Cardiac septum (tissue), 1 donor: ENCODE measurements around the gene ANKRD63. TPM values are rescaled to one million over a fixed set of nuclear protein-coding genes. Genes with fewer than 3 reads are reported as not detected.

Source experiments
- DNase-seq: peaks from one replicate; pipeline ENCODE4 v3.0.0-alpha.2; 2020; ENCODE audit warnings: low spot score
- intact Hi-C: fragments of 100-400 bp; cut with DNase I; formaldehyde crosslinking; loops from one replicate; pipeline ENCODE4 v1.14.0; 2022
- total RNA-seq: library from RNA; stranded (reverse); fragmentation: NEBNext Ultra II Directional; extraction: Animal tissue kit (Norgen Biotek cat#: 25700); gene quantifications from one replicate; pipeline ENCODE4 v1.2.1, GENCODE V29; 2021
- donor health status: DM: no; HTN: no; CAD: no.

Gene ANKRD63
- total RNA-seq, 1 donor from 2014 or later, result not detected

GRCh38 chr15:40267670-40268069 lies 15.2 kb downstream of the ANKRD63 start:
- intact Hi-C loops, result no loop called here
- no peak for DNase-seq

GRCh38 chr15:40266828-40267304 lies 16.0 kb downstream of the ANKRD63 start:
- no peak for DNase-seq
- intact Hi-C loops, result no loop called here

- no peak for DNase-seq
- intact Hi-C loops, result no loop called here
These were observed 17.0 kb downstream of the ANKRD63 start for GRCh38 chr15:40265875-40266274.

- DNase-seq, result no peak
- intact Hi-C loops, result no loop called here
These were observed 17.5 kb downstream of the ANKRD63 start for GRCh38 chr15:40265355-40265754.

GRCh38 chr15:40264321-40265153 lies 18.3 kb downstream of the ANKRD63 start:
- DNase-seq, result no peak
- intact Hi-C loops, result no loop called here

GRCh38 chr15:40263024-40263754 lies 19.7 kb downstream of the ANKRD63 start:
- no peak for DNase-seq
- intact Hi-C loops, result no loop called here

- DNase-seq, result no peak
- intact Hi-C loops, result no loop called here
These were observed 23.8 kb downstream of the ANKRD63 start for GRCh38 chr15:40259021-40259420.

GRCh38 chr15:40258544-40258943 lies 24.3 kb downstream of the ANKRD63 start:
- intact Hi-C loops, result no loop called here
- no peak for DNase-seq

GRCh38 chr15:40257656-40258450 lies 25.0 kb downstream of the ANKRD63 start:
- intact Hi-C loops, result no loop called here
- no peak for DNase-seq

- no peak for DNase-seq
- intact Hi-C loops, result no loop called here
These were observed 26.1 kb downstream of the ANKRD63 start for GRCh38 chr15:40256638-40257235.

GRCh38 chr15:40255033-40255432 lies 27.8 kb downstream of the ANKRD63 start:
- no peak for DNase-seq
- intact Hi-C loops, result no loop called here

- intact Hi-C loops, result no loop called here
- no peak for DNase-seq
These were observed 28.4 kb downstream of the ANKRD63 start for GRCh38 chr15:40254452-40254851.

- DNase-seq, result no peak
- intact Hi-C loops, result no loop called here
These were observed 29.6 kb downstream of the ANKRD63 start for GRCh38 chr15:40253167-40253790.

GRCh38 chr15:40252438-40253166 lies 30.3 kb downstream of the ANKRD63 start:
- DNase-seq, result no peak
- intact Hi-C loops, result no loop called here

- intact Hi-C loops, result no loop called here
- DNase-seq, result no peak
These were observed 30.8 kb downstream of the ANKRD63 start for GRCh38 chr15:40252141-40252437.

- intact Hi-C loops, result no loop called here
- DNase-seq, result peak; percentile 70
These were observed 31.3 kb downstream of the ANKRD63 start for GRCh38 chr15:40251486-40252140.

- intact Hi-C loops, result no loop called here
- DNase-seq, result peak; percentile 50
These were observed 31.9 kb downstream of the ANKRD63 start for GRCh38 chr15:40250771-40251483.

GRCh38 chr15:40250304-40250656 lies 32.6 kb downstream of the ANKRD63 start:
- intact Hi-C loops, result no loop called here
- peak; percentile 17 for DNase-seq
